K562 (cell line): Measurements from ENCODE around the gene CHD6. TPM values are rescaled to one million over a fixed set of nuclear protein-coding genes. Genes with fewer than 3 reads are reported as not detected.

ENCODE experiments used
- ATAC-seq: fragments of 200-7000 bp; cut with Tn5 transposase; 3 replicates; pipeline ENCODE4 v1.9.1; 2020; ENCODE audit warnings: moderate library complexity
- BruUV-seq: library from RNA; stranded (reverse); fragments of 400-500 nt; replicated peaks from 2 replicates; lab custom pipeline; 2021; lab: Mats Ljungman, UMichigan
- CTCF ChIA-PET: fragments of 300-600 bp; formaldehyde crosslinking; extraction: SDS; loops from one replicate; lab custom pipeline; 2021; ENCODE audit warnings: low intra/inter-chr PET ratio; lab: Yijun Ruan, JAX
- POLR2A ChIA-PET: fragments of 300-600, 350-650 bp; sonication (Branson Sonifier 250); formaldehyde crosslinking; extraction: SDS; loops from one replicate; lab custom pipeline; 2021; ENCODE audit warnings: antibody characterized with exemption, inconsistent platforms; lab: Yijun Ruan, JAX
- DNase-seq, 4 experiments: peaks; one replicate each; pipeline versions ENCODE4 v3.0.0 to v3.0.0-alpha.2; 2011 to 2018; ENCODE audit warnings: low spot score in 3 of 4, mixed read lengths in 3 of 4; ENCODE audit errors: extremely low read depth in 1 of 4
- FAIRE-seq: peaks from 2 replicates; lab custom pipeline; 2011; peaks lifted over from hg19 to GRCh38; lab: Jason Lieb, UNC
- H2AFZ ChIP-seq: 2 replicates; pipeline ENCODE4 v1.6.0; 2011; ENCODE audit warnings: low read depth, low read length, control low read depth, inconsistent platforms
- H3K27ac ChIP-seq: fragments of 200-600 bp; 3 replicates; pipeline ENCODE4 v1.8.0; 2011; ENCODE audit warnings: low read depth, mild to moderate bottlenecking, control low read depth, inconsistent platforms, low read length, moderate library complexity, mixed read lengths; ENCODE audit errors: extremely low read depth
- H3K27me3 ChIP-seq, 2 experiments: fragments of 300-600 bp in 1 of 2; 2 replicates in 1 of 2; 3 replicates in 1 of 2; pipeline versions ENCODE4 v1.6.0 to v1.8.0; 2011; ENCODE audit warnings: inconsistent platforms in 2 of 2, low read length in 2 of 2, mild to moderate bottlenecking in 1 of 2, mixed read lengths in 1 of 2, moderate library complexity in 1 of 2; ENCODE audit not compliant: control insufficient read depth in 2 of 2, insufficient read depth in 2 of 2
- H3K36me3 ChIP-seq: fragments of 300-600 bp; 3 replicates; pipeline ENCODE4 v1.8.0; 2011; ENCODE audit warnings: mild to moderate bottlenecking, low read length, inconsistent platforms; ENCODE audit not compliant: control insufficient read depth, insufficient read depth
- H3K4me1 ChIP-seq, 2 experiments: fragments of 200-600 bp in 1 of 2; replicated peaks in 1 of 2; 2 replicates in 1 of 2; 3 replicates in 1 of 2; pipeline versions ENCODE4 v1.5.1 to v1.8.0; 2011; ENCODE audit warnings: inconsistent platforms in 2 of 2, low read length in 2 of 2, mild to moderate bottlenecking in 1 of 2, mixed read lengths in 1 of 2, moderate library complexity in 1 of 2; ENCODE audit not compliant: control insufficient read depth in 2 of 2, insufficient read depth in 2 of 2
- H3K4me2 ChIP-seq: 2 replicates; pipeline ENCODE4 v1.6.1; 2011; ENCODE audit warnings: low read length, control low read depth, inconsistent platforms, mixed read lengths; ENCODE audit not compliant: insufficient read depth
- H3K4me3 ChIP-seq: fragments of 200-600 bp; sonication (generic), shearing (Covaris generic); 2 replicates; pipeline ENCODE4 v1.5.1; 2016; ENCODE audit warnings: control low read depth, inconsistent platforms
- H3K79me2 ChIP-seq: fragments of 200-600 bp; 3 replicates; pipeline ENCODE4 v1.8.0; 2011; ENCODE audit warnings: low read length, inconsistent platforms; ENCODE audit not compliant: control insufficient read depth, insufficient read depth
- H3K9ac ChIP-seq, 2 experiments: 2 replicates each; pipeline versions ENCODE4 v1.6.0 to v1.6.1; 2011; ENCODE audit warnings: low read depth in 2 of 2, low read length in 2 of 2, control low read depth in 1 of 2, inconsistent platforms in 1 of 2, mild to moderate bottlenecking in 1 of 2, mixed read lengths in 1 of 2; ENCODE audit not compliant: insufficient read depth in 1 of 2
- H3K9me1 ChIP-seq: one replicate; pipeline ENCODE4 v1.6.0; 2011; ENCODE audit warnings: inconsistent platforms, mild to moderate bottlenecking, low read length, moderate library complexity; ENCODE audit not compliant: control insufficient read depth, insufficient read depth
- H3K9me3 ChIP-seq: replicated peaks from 2 replicates; pipeline ENCODE4 v1.5.1; 2011; ENCODE audit warnings: low read depth, low read length, inconsistent platforms; ENCODE audit not compliant: control insufficient read depth, insufficient read depth
- H4K20me1 ChIP-seq: replicated peaks from 2 replicates; pipeline ENCODE4 v1.6.1; 2011; ENCODE audit warnings: low read length, inconsistent platforms, mixed read lengths; ENCODE audit not compliant: control insufficient read depth, insufficient read depth
- ARID1B ChIP-seq: fragments of 450-650 bp; IDR thresholded peaks from 2 replicates; pipeline ENCODE4 v1.6.1; 2016; ENCODE audit warnings: antibody characterized with exemption, mild to moderate bottlenecking, inconsistent platforms
- C11orf30 ChIP-seq: fragments of 450-650 bp; IDR thresholded peaks from 2 replicates; pipeline ENCODE4 v1.6.1; 2016; ENCODE audit warnings: low read depth, mild to moderate bottlenecking
- CHD4 ChIP-seq: fragments of 200-600 bp; sonication (generic); IDR thresholded peaks from 3 replicates; pipeline ENCODE4 v1.6.1; 2012; ENCODE audit warnings: low read depth, mild to moderate bottlenecking, mixed read lengths, low read length, inconsistent platforms; ENCODE audit not compliant: insufficient read depth, insufficient replicate concordance, poor library complexity, severe bottlenecking
- MEF2A ChIP-seq: IDR thresholded peaks from 2 replicates; pipeline ENCODE4 v1.6.1; 2011; ENCODE audit warnings: low read depth, mild to moderate bottlenecking, low read length, moderate library complexity; ENCODE audit not compliant: control insufficient read depth
- PYGO2 ChIP-seq: fragments of 450-650 bp; IDR thresholded peaks from 2 replicates; pipeline ENCODE4 v1.6.1; 2016; ENCODE audit warnings: mild to moderate bottlenecking, missing genetic modification characterization, moderate library complexity, missing compliant biosample characterization
- TBL1XR1 ChIP-seq, 2 experiments: IDR thresholded peaks; 2 replicates each; pipeline ENCODE4 v1.6.1; 2012; ENCODE audit warnings: improper control_type of control experiment in 2 of 2, low read length in 2 of 2, mild to moderate bottlenecking in 1 of 2
- TCFL5 ChIP-seq: fragments of 250-450 bp; sonication (Bioruptor Pico); conservative IDR thresholded peaks from 2 replicates; pipeline ENCODE4 v1.6.1; 2021; ENCODE audit warnings: mild to moderate bottlenecking, moderate library complexity, matching md5 sums
- ZNF316 ChIP-seq: fragments of 450-650 bp; IDR thresholded peaks from 2 replicates; pipeline ENCODE4 v1.6.1; 2016
- WGBS: fragments of 100-300 bp; shearing (Covaris generic); methylation state at CpG from one replicate; pipeline ENCODE4 v1.1.6; 2016; ENCODE audit warnings: low coverage, mixed read lengths; ENCODE audit not compliant: insufficient coverage; ENCODE audit errors: missing lambda C conversion rate; 5-methylcytosine and 5-hydroxymethylcytosine counted together
- in situ Hi-C: fragments of 300-500 bp; cut with MboI; formaldehyde crosslinking; loops from 4 replicates; pipeline ENCODE4 v1.15.0; 2018; ENCODE audit warnings: inconsistent platforms, mixed read lengths
- intact Hi-C: fragments of 100-400 bp; cut with micrococcal nuclease; formaldehyde crosslinking; loops from 2 replicates; pipeline ENCODE4 v1.14.2; 2022
- polyA plus RNA-seq, 8 experiments: library from polyadenylated mRNA; depleted of rRNA in 4 of 8; stranded (reverse) in 5 of 8; unstranded in 3 of 8; fragments of >200 nt; fragmentation: Nextera tagmentation in 2 of 8; fragmentation: Illumina TruSeq in 1 of 8; extraction: Ambion mirVana in 2 of 8; extraction: Trizol in 1 of 8; gene quantifications; 2 replicates each; pipeline versions ENCODE4 v1.2.1 to v1.2.3, GENCODE V29; 2011 to 2014; ENCODE audit warnings: inconsistent platforms in 1 of 8, missing spikeins in 1 of 8
- total RNA-seq, 7 experiments: library from RNA; depleted of rRNA in 6 of 7; stranded (reverse); fragments of >200 nt in 6 of 7; fragmentation: Illumina TruSeq in 2 of 7; extraction: Trizol in 2 of 7; gene quantifications; 2 replicates each; pipeline versions ENCODE4 v1.2.1 to v1.2.3, GENCODE V29; 2011 to 2021; ENCODE audit warnings: low replicate concordance in 1 of 7
- TF ChIP-seq, protein P1 (sequence below): fragments of 200-800 bp; sonication (Bioruptor generic); IDR thresholded peaks from 2 replicates; pipeline ENCODE4 v1.6.1; 2016; ENCODE audit warnings: missing genetic modification characterization, missing compliant biosample characterization

Gene CHD6
- total and polyA plus RNA-seq, 9 of the 15 experiments (the other 6 are each of a cell fraction or from before 2014, with no cell fraction given): 3.9 to 24.2 (median 12.8) TPM

DNA sequence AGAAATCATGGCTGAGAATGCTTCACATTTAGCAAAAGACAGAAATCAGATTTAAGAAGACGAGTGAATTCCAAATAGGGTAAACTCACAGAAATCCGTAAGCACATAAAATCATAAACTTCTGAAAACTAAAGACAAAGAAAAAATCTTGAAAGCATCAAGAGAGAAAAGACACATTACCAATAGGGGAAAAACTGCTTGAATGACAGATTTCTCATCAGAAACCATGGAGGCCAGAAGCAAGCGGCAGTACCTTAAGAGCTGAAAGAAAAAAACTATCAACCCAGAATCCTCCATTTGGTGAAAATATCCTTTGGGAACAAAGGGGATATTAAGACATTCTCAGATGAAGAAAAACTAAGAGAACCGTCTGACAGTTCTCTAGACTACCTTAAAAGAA lies 185.0 kb downstream of the CHD6 start:
- Histone ChIP-seq H3K36me3 (peaks cover 24% of the 10 kb centered on the region; the same call in 2 of the 3 replicates), H3K9me1 (no peaks in the 10 kb centered on the region), H3K79me2 (no peaks in the 10 kb centered on the region), H3K9me3 (no peaks in the 10 kb centered on the region), H2AFZ (no peak overlapping the region), H3K4me2 (no peak overlapping the region), H3K4me1 (peaks cover 0 to 8% of the 10 kb centered on the region in 2 experiments; a peak in 2 of 5 replicates), H3K27me3 (no peaks in the 10 kb centered on the region), H3K4me3 (no peak overlapping the region), H3K27ac (no peak overlapping the region), H4K20me1 (no peaks in the 10 kb centered on the region), H3K9ac (no peak overlapping the region)
- in situ Hi-C loops: no loop called here
- CTCF ChIA-PET: no interaction called here
- FAIRE-seq: no peak
- 72% methylated on average over 4 of the region's 4 CpGs for WGBS
- intact Hi-C loops: no loop called here
- ATAC-seq: no peak
- no peak for TF ChIP-seq TCFL5 (CRISPR knock-in tag)
- peak; percentile 67 for TF ChIP-seq ZNF316
- no peak for TF ChIP-seq TBL1XR1 (IDR thresholded peaks at IDR 0.05; ENCODE audit: low read length in 2 of 2)
- TF ChIP-seq, protein P1, sequence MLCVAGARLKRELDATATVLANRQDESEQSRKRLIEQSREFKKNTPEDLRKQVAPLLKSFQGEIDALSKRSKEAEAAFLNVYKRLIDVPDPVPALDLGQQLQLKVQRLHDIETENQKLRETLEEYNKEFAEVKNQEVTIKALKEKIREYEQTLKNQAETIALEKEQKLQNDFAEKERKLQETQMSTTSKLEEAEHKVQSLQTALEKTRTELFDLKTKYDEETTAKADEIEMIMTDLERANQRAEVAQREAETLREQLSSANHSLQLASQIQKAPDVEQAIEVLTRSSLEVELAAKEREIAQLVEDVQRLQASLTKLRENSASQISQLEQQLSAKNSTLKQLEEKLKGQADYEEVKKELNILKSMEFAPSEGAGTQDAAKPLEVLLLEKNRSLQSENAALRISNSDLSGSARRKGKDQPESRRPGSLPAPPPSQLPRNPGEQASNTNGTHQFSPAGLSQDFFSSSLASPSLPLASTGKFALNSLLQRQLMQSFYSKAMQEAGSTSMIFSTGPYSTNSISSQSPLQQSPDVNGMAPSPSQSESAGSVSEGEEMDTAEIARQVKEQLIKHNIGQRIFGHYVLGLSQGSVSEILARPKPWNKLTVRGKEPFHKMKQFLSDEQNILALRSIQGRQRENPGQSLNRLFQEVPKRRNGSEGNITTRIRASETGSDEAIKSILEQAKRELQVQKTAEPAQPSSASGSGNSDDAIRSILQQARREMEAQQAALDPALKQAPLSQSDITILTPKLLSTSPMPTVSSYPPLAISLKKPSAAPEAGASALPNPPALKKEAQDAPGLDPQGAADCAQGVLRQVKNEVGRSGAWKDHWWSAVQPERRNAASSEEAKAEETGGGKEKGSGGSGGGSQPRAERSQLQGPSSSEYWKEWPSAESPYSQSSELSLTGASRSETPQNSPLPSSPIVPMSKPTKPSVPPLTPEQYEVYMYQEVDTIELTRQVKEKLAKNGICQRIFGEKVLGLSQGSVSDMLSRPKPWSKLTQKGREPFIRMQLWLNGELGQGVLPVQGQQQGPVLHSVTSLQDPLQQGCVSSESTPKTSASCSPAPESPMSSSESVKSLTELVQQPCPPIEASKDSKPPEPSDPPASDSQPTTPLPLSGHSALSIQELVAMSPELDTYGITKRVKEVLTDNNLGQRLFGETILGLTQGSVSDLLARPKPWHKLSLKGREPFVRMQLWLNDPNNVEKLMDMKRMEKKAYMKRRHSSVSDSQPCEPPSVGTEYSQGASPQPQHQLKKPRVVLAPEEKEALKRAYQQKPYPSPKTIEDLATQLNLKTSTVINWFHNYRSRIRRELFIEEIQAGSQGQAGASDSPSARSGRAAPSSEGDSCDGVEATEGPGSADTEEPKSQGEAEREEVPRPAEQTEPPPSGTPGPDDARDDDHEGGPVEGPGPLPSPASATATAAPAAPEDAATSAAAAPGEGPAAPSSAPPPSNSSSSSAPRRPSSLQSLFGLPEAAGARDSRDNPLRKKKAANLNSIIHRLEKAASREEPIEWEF (CRISPR knock-in tag): no peak
- TF ChIP-seq C11orf30: peak; percentile 50
- no peak for TF ChIP-seq PYGO2 (tag)
- TF ChIP-seq MEF2A: no peak
- no peak for TF ChIP-seq ARID1B
- TF ChIP-seq CHD4: no peak
- POLR2A ChIA-PET: interaction anchor here (0.6 to 2.6 kb wide), 3 partner anchors 7 to 422 kb away, joined by 3 to 6 read pairs (median 3); no protein-coding TSS in a partner anchor
- no peak for DNase-seq
- BruUV-seq: no TSS peak
